Lower leg skin (tissue), 4 donors: ENCODE results near the gene SLC44A5. TPM values are rescaled to one million over a fixed set of nuclear protein-coding genes. Genes with fewer than 3 reads are reported as not detected.
"Not testable (repeated sequence)": the region's sequence is repeated elsewhere in the genome, so short reads cannot be mapped to it uniquely, and the experiment has no call there.

Source experiments
- DNase-seq, 2 donors: peaks; one replicate each; pipeline ENCODE4 v3.0.0-alpha.2; 2019; ENCODE audit warnings: low spot score in 2 of 2
- H3K4me3 ChIP-seq: fragments of 200-600 bp; sonication (generic); 2 replicates; pipeline ENCODE4 v1.5.1; 2017; ENCODE audit warnings: mild to moderate bottlenecking, low read depth; ENCODE audit not compliant: poor library complexity, severe bottlenecking
- CTCF ChIP-seq, 3 donors: fragments of 450-650 bp; IDR thresholded peaks; one replicate each; pipeline ENCODE4 v1.5.1; 2016; ENCODE audit warnings: antibody characterized with exemption in 3 of 3, mild to moderate bottlenecking in 3 of 3, moderate library complexity in 2 of 3
- POLR2A ChIP-seq, 2 donors: fragments of 450-650 bp; IDR thresholded peaks; one replicate each; pipeline ENCODE4 v1.6.1; 2016 to 2017; ENCODE audit warnings: antibody characterized with exemption in 2 of 2, mild to moderate bottlenecking in 1 of 2, moderate library complexity in 1 of 2
- WGBS, 2 donors: methylation state at CpG; one replicate each; pipeline ENCODE4 v1.1.5; 2018; 5-methylcytosine and 5-hydroxymethylcytosine counted together
- intact Hi-C: fragments of 100-400 bp; cut with DNase I; formaldehyde crosslinking; loops from one replicate; pipeline ENCODE4 v1.15.0; 2023; ENCODE audit warnings: low total_unique reads
- total RNA-seq, 4 donors: library from RNA; depleted of rRNA; stranded (reverse); fragments of >200 nt; gene quantifications; one replicate each; pipeline ENCODE4 v1.1.0, GENCODE V29; 2016

SLC44A5 gene
- total RNA-seq, 4 donors from 2014 or later = 0.39 to 25.4 (median 7.7) TPM

GRCh38 chr1:75361260-75361659, 249.7 kb downstream of the SLC44A5 start:
- DNase-seq = no peak
- no peak overlapping the region for H3K4me3 ChIP-seq
- intact Hi-C loops = no loop called here
- TF ChIP-seq CTCF (IDR thresholded peaks at IDR 0.05) (no peak), POLR2A (IDR thresholded peaks at IDR 0.05) (no peak)
- WGBS, 2 donors = 74 to 80% methylated on average over 2 of the region's 2 CpGs

- H3K4me3 ChIP-seq, DNase-seq, intact Hi-C loops: not testable (repeated sequence)
- 70 to 71% methylated on average over 6 of the region's 6 CpGs for WGBS, 2 donors
These were observed 256.6 kb downstream of the SLC44A5 start for GRCh38 chr1:75354267-75354666.

GRCh38 chr1:75353051-75353450, 257.9 kb downstream of the SLC44A5 start:
- no peak for DNase-seq
- intact Hi-C loops = no loop called here
- no peak overlapping the region for H3K4me3 ChIP-seq
- TF ChIP-seq POLR2A (IDR thresholded peaks at IDR 0.05) (no peak), CTCF (IDR thresholded peaks at IDR 0.05) (no peak)
- WGBS, 2 donors = 36 to 44% methylated on average over 2 of the region's 2 CpGs

- TF ChIP-seq POLR2A (IDR thresholded peaks at IDR 0.05) = no peak
- no peak for TF ChIP-seq CTCF (IDR thresholded peaks at IDR 0.05)
- H3K4me3 ChIP-seq = no peak overlapping the region
- no peak for DNase-seq
- intact Hi-C loops = no loop called here
- 71 to 78% methylated on average over 2 of the region's 2 CpGs for WGBS, 2 donors
These were observed 265.2 kb downstream of the SLC44A5 start for GRCh38 chr1:75345538-75346292.

- no peak for DNase-seq
- WGBS, 2 donors = 73 to 77% methylated on average over 4 of the region's 4 CpGs
- no peak overlapping the region for H3K4me3 ChIP-seq
- TF ChIP-seq POLR2A (IDR thresholded peaks at IDR 0.05) (no peak), CTCF (IDR thresholded peaks at IDR 0.05) (no peak)
- intact Hi-C loops = no loop called here
These were observed 268.1 kb downstream of the SLC44A5 start for GRCh38 chr1:75342786-75343185.

GRCh38 chr1:75341537-75341936, 269.4 kb downstream of the SLC44A5 start:
- intact Hi-C loops = no loop called here
- no peak overlapping the region for H3K4me3 ChIP-seq
- DNase-seq = no peak
- WGBS, 2 donors = 77 to 86% methylated on average over 3 of the region's 3 CpGs
- TF ChIP-seq POLR2A (IDR thresholded peaks at IDR 0.05) = no peak
- no peak for TF ChIP-seq CTCF (IDR thresholded peaks at IDR 0.05)
